Ramos (cell line): ENCODE results near the gene PPP2R2C.

Experiments
- in situ Hi-C: fragments of 300-500 bp; cut with MboI; formaldehyde crosslinking; loops from one replicate; pipeline ENCODE4 v1.14.3; 2022; ENCODE audit warnings: low sequenced_read_pairs; ENCODE audit not compliant: unreplicated experiment

PPP2R2C gene

GRCh38 chr4:6386091-6386490, 86.3 kb downstream of the PPP2R2C start:
- in situ Hi-C loops = no loop called here

DNA sequence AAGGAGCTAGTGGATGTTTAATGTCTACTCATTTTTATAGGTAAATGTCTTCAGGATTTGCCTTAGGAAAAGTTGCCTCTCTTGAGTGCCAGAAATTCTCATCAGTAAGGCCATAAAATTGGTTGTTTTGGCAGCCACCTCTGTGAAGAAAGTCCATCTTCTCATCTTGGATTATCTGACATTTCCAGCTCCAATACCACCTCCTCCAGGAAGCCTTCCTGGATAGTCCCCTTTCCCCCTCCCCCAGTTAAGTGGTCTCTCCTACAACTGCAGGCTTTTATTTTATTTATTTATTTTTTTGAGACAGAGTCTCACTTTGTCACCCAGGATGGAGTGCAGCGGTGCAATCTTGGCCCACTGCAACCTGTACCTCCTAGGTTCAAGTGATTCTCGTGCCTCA, 87.1 kb downstream of the PPP2R2C start:
- in situ Hi-C loops = no loop called here

GRCh38 chr4:6384541-6384940, 87.9 kb downstream of the PPP2R2C start:
- in situ Hi-C loops = no loop called here

- in situ Hi-C loops = no loop called here
Observed at GRCh38 chr4:6383929-6384328, 88.5 kb downstream of the PPP2R2C start.

DNA sequence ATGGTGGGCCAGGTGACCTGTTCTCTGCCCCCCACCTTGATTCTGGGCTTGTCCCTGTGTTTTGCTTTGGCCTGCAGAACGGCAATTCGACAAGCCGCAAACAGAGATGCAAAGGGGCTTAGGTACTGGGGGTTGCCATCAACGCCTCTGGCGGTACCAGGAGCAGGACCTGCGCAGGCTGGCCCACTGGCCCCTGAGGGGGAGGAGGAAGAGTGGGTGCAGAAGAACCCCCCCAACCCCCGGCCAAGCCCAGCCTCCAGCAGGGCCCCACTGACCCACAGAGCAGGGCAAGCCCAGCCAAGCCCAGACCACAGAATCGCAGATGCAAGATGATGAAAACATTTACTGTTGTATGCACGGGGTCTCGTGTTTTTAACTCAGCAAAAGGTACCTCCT, 89.4 kb downstream of the PPP2R2C start:
- in situ Hi-C loops = no loop called here

GRCh38 chr4:6381571-6382123, 90.8 kb downstream of the PPP2R2C start:
- in situ Hi-C loops = no loop called here

DNA sequence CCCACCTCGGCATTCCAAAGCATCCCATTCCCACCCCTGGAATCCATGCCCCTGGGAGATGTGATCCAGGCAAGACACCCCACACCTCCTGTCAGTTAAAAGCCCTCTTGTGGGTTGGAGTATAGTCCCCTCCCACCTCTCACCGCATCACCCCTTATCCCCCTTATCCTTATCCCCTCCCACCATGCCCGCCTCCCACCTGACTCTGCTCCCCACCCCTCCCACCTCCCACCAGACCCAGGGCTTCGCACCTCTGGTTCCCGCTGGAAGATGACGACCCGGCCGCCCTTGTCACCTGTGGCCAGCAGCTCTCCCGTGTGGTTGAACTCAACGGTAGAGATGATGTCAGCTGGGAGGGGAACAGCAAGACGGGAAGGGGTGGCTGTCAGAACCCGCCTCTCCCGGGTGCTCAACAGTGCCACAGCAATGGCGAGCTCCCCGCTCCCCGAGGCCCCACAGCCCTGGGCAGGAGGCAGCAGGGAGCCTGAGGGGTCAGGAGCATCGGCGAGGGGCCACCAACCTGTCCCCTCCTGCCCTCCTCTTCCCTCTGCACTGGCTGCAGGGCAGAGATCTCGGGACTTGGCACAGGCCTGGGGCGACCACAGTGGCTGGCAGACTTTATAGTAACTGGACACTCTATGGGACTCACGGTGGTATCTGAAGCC, 91.5 kb downstream of the PPP2R2C start:
- in situ Hi-C loops = no loop called here

- in situ Hi-C loops = no loop called here
Observed at GRCh38 chr4:6379767-6380745, 92.4 kb downstream of the PPP2R2C start.

DNA sequence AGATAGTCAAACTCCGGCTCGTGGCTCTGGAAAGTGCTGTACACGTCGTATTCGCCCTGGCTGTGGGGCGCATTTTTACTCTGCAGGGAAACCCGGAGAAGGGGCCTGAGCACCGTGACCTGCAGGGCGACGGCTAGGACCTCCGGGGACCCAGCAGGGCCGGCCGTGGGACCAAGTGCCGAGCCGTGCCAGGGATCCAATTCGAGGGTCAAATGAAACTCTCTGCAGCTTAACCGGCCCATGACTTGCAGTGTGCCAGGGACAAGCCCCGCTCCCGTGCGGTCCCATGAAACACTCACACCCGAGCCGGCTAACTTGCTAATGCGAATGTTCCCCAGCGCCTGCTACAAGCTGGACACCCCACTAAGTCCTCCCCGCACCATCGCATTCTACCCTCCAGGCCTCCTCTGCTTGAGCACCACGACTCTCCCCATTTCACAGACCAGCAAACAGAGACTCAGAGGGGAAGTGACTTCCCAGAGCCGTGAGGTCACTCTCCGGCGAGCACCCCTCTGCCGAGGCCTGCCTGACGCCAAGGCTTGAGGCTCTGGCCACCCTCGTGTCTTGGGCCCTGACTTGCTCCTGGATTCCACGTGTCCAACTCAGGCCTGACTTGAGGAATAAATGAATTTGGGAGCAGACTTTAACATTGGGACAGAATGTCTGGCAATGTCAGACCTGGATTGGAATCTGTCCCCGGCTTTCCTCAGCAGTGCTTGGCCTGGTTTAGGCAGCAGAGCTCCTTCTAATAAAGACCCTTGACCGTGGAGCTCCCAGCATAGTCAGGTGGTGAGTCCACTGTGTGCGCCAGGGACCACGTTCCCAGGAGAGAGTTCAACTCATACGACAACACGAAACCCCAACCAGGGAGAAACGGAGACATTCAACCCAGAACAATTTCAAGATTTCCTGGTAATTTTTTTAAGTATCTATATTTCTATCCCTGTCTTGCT, 93.6 kb downstream of the PPP2R2C start:
- in situ Hi-C loops = no loop called here

DNA sequence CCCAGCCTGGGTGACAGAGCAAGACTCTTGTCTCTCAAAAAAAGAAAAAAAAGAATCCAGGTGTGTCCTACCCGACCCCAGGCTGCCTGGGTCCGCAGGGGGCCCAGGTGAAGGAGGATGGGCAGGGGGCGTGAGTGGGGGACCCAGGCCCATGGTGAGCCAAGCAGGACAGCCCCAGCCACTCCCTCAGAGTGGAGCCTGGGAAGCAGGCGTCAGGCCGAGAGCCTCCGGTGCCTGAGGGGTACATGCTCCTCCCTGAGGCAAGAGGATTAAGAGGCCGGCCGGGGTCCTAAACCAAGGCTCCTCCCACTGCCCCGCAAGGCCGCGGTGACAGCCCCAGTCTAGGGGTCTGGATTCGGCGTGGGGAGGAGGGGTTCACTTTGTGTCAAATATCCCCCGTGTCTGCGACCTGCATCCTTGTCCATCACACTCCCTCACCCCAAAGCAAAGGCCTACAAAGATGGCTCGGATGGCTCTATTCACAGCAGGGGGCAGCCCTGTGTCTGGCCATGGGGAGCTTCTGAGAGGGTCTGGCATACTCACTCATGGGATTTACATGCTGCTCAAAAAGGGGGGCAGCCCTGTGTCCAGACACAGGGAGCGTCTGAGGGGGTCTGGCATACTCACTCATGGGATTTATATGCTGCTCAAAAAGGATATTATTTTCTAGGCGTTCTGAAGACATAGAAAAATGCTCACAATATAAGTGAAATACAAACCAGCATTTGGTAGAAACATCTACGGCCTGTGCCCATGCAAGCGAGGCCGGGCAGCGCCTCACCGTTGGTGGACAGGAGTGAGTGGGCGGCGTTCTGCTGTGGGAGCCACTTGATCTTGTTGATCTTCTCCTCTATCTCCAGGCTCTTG, 94.6 kb downstream of the PPP2R2C start:
- in situ Hi-C loops = no loop called here

DNA sequence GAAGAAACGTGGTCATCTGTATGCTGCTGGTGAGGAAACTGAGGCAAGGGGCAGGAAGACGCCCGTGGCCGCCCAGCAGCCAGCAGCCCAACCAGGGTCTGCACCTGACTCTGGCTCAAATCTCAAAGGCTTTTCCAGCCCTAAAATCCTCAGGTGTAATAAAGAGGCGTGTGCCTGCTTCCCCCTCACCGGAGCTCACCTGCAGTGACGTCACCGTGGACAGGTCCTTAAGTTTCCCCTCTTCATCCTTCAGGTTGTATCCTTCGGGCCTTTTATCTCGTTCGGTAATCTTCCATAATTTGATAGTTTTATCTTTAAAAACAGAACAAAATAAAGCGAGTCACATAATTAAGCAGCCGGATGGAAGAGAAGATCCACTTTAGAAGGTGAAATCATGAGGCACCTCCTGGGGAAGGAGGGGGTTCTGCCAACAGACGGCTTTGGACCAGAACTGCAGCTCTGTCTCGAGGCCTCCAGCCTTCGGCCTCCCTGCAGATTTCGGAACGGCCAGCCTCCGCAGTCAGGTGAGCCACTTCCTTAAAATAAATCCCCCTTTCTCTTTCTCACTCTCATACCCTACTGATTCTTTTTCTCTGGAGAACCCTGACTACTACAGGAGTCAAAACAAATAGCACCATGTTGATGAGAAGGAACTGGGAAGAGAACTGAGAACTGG, 96.7 kb downstream of the PPP2R2C start:
- in situ Hi-C loops = no loop called here

- in situ Hi-C loops = no loop called here
Observed at GRCh38 chr4:6374575-6374974, 97.8 kb downstream of the PPP2R2C start.

GRCh38 chr4:6373541-6374410, 98.6 kb downstream of the PPP2R2C start:
- in situ Hi-C loops = no loop called here

- in situ Hi-C loops = no loop called here
Observed at GRCh38 chr4:6372649-6373525, 99.5 kb downstream of the PPP2R2C start.

DNA sequence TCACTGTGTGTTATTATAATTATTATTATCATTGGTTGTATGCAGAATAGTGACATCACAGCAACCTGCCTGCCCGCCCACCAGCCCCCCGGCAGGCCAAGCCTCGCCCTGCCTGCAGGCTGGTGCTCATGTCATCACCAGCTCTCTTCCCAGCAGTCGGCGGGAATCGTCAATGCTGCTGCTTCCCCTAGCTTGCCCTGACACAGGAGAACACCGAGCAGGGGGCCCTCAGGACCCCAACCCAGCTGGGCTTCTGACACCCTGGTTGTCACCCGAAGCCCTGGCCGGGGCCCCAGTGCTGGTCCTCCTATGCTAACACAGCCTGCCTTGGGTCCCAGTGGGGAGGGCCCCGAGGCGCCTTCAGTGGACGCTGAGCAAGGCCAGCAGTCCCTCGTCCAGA, 100.6 kb downstream of the PPP2R2C start:
- in situ Hi-C loops = no loop called here

DNA sequence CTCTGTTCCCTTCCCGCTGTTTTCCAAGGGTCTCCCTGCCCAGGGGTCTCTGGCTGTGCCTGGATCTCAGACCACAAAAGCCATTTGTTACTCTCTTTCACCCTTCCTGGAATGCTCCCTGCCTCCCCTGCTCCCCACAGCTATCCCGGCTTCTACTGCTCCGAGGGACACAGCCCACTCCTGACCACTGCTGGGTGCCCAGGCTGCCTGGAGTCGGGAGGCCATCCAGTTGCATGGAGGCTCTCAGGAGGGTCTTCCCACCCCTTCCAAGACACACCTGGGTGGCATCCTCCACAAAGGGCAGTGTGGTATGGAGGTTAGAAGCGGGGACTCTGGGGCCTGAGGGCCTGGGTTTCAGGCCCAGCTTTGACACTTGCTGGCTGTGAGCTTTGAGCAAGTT, 101.1 kb downstream of the PPP2R2C start:
- in situ Hi-C loops = no loop called here
